ENCODE measurements around the gene UFC1.
"Not testable (repeated sequence)": the region's sequence is repeated elsewhere in the genome, so short reads cannot be mapped to it uniquely, and the experiment has no call there.

Gene UFC1

GRCh38 chr1:161153682-161154337 is at the start of gene UFC1:
TSS of gene UFC1 (plus strand) at chr1:161153978. CDS start at chr1:161153998, 20 bp downstream.
- H3K4me3 ChIP-seq (replicated peaks; ENCODE audit: low read depth, low read length), result peak within 1 kb of the TSS; percentile 99
- no peak for TF ChIP-seq CTCF (IDR thresholded peaks at IDR 0.05; ENCODE audit: low read length, missing control alignments)
- peak; percentile 94 for DNase-seq (ENCODE audit: low read depth)

GRCh38 chr1:161106431-161106830 is 47.3 kb upstream of the UFC1 start:
- DNase-seq (ENCODE audit: low read depth), result no peak
- no peak overlapping the region for H3K4me3 ChIP-seq (replicated peaks; ENCODE audit: low read depth, low read length)
- no peak for TF ChIP-seq CTCF (IDR thresholded peaks at IDR 0.05; ENCODE audit: low read length, missing control alignments)

- no peak for TF ChIP-seq CTCF (IDR thresholded peaks at IDR 0.05; ENCODE audit: low read length, missing control alignments)
- no peak for DNase-seq (ENCODE audit: low read depth)
- no peak overlapping the region for H3K4me3 ChIP-seq (replicated peaks; ENCODE audit: low read depth, low read length)
Observed at GRCh38 chr1:161111117-161111516, 42.7 kb upstream of the UFC1 start.

GRCh38 chr1:161111527-161111926 is 42.3 kb upstream of the UFC1 start:
- no peak overlapping the region for H3K4me3 ChIP-seq (replicated peaks; ENCODE audit: low read depth, low read length)

GRCh38 chr1:161113915-161114314 is 39.9 kb upstream of the UFC1 start:
- H3K4me3 ChIP-seq (replicated peaks; ENCODE audit: low read depth, low read length), result no peak overlapping the region
- DNase-seq (ENCODE audit: low read depth), result no peak
- no peak for TF ChIP-seq CTCF (IDR thresholded peaks at IDR 0.05; ENCODE audit: low read length, missing control alignments)

More at GRCh38 chr1:161111527-161111926, 42.3 kb upstream of the UFC1 start:
- no peak for TF ChIP-seq CTCF (IDR thresholded peaks at IDR 0.05; ENCODE audit: low read length, missing control alignments)
- no peak for DNase-seq (ENCODE audit: low read depth)

GRCh38 chr1:161114556-161114955 is 39.2 kb upstream of the UFC1 start:
- no peak for TF ChIP-seq CTCF (IDR thresholded peaks at IDR 0.05; ENCODE audit: low read length, missing control alignments)
- H3K4me3 ChIP-seq (replicated peaks; ENCODE audit: low read depth, low read length), result no peak overlapping the region
- DNase-seq (ENCODE audit: low read depth), result no peak

- no peak overlapping the region for H3K4me3 ChIP-seq (replicated peaks; ENCODE audit: low read depth, low read length)
- DNase-seq (ENCODE audit: low read depth), result peak; percentile 92
- TF ChIP-seq CTCF (IDR thresholded peaks at IDR 0.05; ENCODE audit: low read length, missing control alignments), result no peak
Observed at GRCh38 chr1:161115132-161115711, 38.6 kb upstream of the UFC1 start.

GRCh38 chr1:161115961-161116360 is 37.8 kb upstream of the UFC1 start:
- DNase-seq (ENCODE audit: low read depth); H3K4me3 ChIP-seq (replicated peaks; ENCODE audit: low read depth, low read length): not testable (repeated sequence)

Measured in fibroblast of pulmonary artery (primary cell).